ENCODE data around the gene SLC35E4.
"Not testable (repeated sequence)": the region's sequence is repeated elsewhere in the genome, so short reads cannot be mapped to it uniquely, and the experiment has no call there.

Gene SLC35E4

DNA sequence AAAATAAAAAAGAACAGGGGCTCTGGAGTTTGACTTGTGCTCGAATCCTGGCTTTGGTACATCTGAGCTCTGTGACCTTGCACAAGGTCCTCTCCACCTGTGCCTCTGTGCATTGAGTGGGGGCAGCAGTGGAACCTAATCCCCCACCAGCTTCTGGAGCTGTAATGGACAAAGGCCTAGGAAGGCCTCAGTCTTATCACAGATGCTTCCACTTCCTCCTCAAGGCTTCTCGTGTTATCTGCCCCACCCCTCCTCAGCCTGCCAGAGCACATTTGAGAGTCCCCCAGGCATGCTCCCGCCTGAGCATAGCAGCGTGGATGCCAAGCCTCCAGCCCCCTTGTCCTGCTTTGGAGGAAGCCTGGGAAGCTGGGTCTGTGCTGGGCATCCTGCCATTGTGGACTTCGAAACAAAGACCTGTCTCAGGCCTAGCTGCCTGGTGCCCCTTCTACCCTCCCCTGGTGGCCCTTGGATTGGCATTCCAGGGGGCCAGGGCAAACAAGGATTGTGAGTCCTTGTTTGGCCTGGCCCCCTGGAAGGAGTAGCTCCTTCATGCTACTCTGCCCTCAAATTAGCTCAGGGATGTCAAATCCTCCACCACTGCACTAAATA is 15.0 kb downstream of the SLC35E4 start:
- no peak for FAIRE-seq
- no peak for DNase-seq (ENCODE audit: insufficient read length, low spot score)

DNA sequence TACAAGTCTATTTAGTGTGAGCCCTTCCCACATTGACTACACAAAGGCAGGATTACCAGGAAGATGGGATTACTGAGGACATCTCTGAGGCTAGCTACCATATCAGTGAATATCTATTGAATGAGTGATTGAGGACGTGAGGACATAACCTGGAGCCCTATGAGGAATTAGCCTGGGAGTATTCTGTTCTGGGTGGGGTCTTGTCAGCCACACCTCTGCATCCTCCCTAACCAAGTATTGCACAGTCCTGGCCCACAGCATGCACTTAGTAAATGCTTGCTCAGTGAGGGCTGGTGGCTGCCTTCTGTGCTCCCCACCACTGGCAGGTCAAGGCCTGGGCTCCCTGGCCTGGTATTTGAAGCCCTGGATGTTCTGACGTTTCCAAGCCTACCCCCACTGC is 17.3 kb downstream of the SLC35E4 start:
- no peak for FAIRE-seq
- no peak for TF ChIP-seq POLR2A (IDR thresholded peaks at IDR 0.05; ENCODE audit: low read depth, low read length)
- no peak for DNase-seq (ENCODE audit: insufficient read length, low spot score)

More for the DNA sequence above, 15.0 kb downstream of the SLC35E4 start:
- no peak for TF ChIP-seq POLR2A (IDR thresholded peaks at IDR 0.05; ENCODE audit: low read depth, low read length)

DNA sequence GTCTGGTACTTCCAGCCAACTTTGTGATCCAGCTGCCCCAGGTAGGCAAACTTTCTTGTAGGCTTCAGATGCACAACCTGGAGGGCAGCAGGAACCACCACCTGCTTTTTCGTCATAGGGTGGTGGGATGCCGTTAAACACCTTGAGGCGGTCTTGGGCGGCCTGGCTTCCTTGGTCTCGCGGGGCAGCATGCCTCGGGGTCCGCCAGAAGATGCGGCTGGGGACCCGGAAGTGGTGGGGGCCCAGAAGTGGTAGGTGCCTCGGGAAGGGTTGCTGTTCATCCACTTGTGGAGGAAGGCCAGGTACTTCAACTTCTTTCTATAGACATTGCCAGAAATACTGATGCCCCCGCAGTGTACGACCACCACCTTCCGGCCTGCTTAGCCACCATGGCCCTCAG is 18.8 kb downstream of the SLC35E4 start:
- FAIRE-seq (no peak), DNase-seq (ENCODE audit: insufficient read length, low spot score) (no peak)
- no peak for TF ChIP-seq POLR2A (IDR thresholded peaks at IDR 0.05; ENCODE audit: low read depth, low read length)

DNA sequence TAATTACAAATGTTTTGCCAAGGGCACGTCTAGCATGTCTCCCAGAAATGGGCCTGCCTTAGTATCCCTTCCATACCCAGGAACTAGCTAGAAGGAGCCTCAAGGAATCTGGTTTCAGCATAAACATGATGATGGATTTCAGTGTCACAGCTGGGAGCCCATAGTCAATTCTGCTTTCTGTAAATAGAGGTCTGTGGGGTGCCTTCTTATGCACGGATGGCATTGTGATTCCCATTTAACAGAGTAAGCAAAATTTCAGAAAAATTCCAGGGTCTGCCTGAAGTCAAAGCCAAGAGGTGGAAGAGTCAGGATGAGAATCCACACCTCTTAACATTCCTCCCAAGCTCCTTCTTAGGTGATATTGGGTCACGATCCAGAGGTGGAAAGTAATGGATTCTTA is 20.0 kb downstream of the SLC35E4 start:
- TF ChIP-seq POLR2A (IDR thresholded peaks at IDR 0.05; ENCODE audit: low read depth, low read length), result no peak

DNA sequence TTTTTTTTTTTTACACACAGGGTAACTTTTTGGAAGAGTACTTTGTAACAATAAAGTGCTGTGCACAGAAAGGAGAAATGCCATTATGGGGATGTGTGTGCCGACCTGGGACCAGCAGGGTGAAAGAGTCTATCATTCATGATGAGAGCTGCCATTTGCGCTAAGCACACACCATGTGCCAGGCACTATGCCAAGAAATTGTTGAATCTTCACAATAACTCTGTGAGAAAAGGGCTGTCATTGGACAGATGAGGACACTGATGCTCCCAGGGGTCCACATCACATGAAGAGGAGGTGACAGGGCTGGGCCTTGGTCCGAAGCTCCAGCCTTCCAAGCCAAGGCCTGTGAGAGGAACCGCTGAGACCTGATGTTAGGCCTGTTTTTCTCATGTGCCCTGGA is 26.5 kb downstream of the SLC35E4 start:
- DNase-seq (ENCODE audit: insufficient read length, low spot score), result no peak
- FAIRE-seq, result no peak
- TF ChIP-seq POLR2A (IDR thresholded peaks at IDR 0.05; ENCODE audit: low read depth, low read length), result no peak

More for the DNA sequence above, 20.0 kb downstream of the SLC35E4 start:
- DNase-seq (ENCODE audit: insufficient read length, low spot score) (no peak), FAIRE-seq (no peak)

DNA sequence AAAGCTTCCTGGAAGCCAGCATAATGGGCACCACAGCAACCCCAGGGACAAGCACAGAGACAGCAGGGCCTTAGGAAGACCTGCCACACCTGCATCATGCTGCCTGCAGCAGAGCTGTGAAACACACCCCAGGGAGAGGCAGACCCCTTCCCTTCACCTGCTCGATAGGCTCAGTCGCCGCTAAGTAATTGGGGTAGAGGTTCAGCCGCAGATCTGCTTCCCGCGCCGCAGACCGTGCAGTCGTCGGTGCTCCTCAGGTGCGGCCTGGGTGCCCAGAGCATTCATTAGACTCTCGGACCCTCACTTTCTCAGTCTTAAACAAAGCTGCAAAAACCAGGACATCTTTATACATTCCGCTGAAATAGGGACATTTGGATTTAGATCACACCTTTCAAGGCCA is 29.2 kb downstream of the SLC35E4 start:
- DNase-seq (ENCODE audit: insufficient read length, low spot score) (no peak), FAIRE-seq (no peak)
- no peak for TF ChIP-seq POLR2A (IDR thresholded peaks at IDR 0.05; ENCODE audit: low read depth, low read length)

DNA sequence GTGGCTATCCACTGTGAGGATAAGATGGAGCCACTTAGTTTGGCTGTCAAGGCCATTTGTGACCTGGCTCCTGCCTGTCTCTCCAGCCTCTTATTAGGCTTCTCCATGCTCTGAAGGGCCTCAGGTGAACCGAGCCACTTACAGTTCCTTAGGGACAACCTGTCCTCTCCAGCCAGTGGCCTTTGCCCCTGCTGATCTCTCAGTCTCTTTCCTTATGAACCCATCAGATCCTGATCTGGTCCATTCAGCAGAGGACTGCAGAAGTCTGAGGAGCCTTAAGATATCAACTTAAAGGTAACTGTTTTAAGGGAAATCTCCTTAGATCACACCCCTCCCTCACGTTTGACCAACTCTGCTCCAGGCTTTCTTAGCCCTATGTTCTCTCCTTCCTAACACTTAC is 29.7 kb downstream of the SLC35E4 start:
- TF ChIP-seq POLR2A (IDR thresholded peaks at IDR 0.05; ENCODE audit: low read depth, low read length), result no peak
- DNase-seq (ENCODE audit: insufficient read length, low spot score) (no peak), FAIRE-seq (no peak)

DNA sequence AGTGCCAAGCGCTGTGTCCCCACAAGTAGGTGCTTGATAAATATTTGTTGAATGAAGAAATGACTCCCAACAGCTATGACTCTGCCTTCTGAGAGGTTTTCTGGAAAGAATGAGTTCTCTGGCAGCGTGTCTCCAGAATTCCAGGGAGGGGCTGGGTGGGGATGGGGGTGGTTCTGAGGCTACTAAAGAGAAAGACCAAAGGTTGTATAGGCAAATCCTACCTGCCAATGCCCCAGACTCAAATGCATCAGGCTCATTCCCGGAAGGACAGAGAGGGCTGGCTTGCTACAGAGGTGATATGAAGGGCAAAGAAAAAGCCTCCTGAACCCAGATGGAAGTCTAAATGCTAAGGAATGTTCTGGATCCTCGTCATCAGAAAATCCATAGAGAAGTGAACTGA is 30.2 kb downstream of the SLC35E4 start:
- no peak for TF ChIP-seq POLR2A (IDR thresholded peaks at IDR 0.05; ENCODE audit: low read depth, low read length)
- DNase-seq (ENCODE audit: insufficient read length, low spot score) (no peak), FAIRE-seq (no peak)

DNA sequence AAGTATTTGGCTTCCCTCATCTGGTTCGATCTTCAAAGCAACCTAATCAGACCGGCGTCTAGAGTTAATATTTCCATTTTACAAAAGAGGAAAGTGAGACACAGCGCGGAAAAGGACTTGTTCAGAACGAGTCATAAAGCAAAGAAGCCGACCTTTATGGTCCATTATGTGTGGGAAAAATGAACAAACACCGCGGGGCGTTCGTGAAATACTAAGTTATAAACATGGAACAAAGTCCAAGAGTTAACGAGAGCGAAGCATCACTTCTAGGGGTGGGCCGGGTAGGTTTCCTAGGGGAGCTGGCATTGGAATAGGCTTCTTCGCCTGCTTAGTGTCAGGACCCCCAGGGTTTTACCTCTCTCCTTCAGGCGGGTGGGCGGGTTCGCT is 31.5 kb downstream of the SLC35E4 start:
- DNase-seq (ENCODE audit: insufficient read length, low spot score) (no peak), FAIRE-seq (no peak)

DNA sequence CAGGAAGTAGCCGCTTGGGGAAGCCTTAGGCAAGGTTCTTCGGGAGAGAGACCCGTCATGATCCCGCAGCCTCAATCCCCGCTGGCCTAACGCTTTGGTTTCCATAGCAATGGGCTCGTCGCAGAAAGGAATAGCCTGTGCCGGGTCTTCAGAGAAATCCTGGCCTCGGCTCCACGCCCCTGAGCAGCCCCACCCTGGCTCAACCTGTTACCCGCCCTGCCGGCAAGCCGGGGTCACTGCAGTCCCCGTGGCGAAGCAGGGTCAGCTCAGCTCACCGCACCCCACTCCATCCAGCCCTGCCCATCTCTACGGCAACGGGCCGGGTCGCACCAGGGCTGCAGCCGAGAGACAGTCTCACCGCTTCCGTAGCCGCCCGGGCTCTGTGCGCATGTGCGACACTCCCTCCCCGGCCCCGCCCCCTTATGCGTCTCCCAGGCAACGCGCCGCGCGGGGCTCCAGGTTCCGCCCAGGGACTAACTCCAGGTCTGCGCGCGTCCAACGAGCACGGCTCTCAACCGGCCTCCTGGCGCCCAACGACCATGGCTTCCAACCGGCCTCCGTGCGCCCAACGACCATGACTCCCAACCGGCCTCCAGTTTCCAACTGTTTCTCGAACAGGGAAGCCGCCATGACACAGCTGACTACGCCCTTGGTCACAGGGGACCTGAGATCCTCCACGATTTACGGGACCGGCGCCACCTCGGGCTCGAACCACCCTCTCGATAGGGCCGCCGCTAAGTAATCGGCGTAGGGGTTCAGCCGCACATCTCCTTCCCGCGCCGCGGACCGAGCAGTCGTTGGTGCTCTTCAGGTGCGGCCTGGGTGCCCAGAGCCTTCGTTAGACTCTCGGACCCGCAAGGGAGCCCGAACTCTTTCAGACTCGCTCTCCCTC is 32.2 kb downstream of the SLC35E4 start, which contains the start of gene DUSP18:
DUSP18 (minus strand) TSS at position 382 of the 892 bp plus-strand sequence. CDS start 3,872 bp downstream, outside the sequence.
- DNase-seq (ENCODE audit: insufficient read length, low spot score) (peak; percentile 91), FAIRE-seq (peak; percentile 43)
- TF ChIP-seq POLR2A (IDR thresholded peaks at IDR 0.05; ENCODE audit: low read depth, low read length), result peak; percentile 59

More for the DNA sequence above, 31.5 kb downstream of the SLC35E4 start:
- no peak for TF ChIP-seq POLR2A (IDR thresholded peaks at IDR 0.05; ENCODE audit: low read depth, low read length)

DNA sequence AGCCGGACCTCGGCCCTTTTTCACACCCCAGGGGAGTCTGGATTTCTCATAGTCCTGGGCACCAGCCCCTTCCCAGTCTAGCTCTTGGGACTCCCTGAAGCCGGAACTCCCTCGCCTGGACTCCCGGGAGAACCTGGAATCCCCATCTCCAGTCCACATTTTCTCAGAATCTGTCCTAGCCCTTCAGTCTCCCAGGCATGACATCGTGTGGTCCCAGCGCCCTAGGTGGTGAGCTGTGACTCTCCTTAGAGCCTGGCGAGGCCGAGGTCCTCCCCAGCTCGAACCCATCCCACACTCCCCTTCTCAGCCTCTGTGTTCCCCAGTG is 32.8 kb downstream of the SLC35E4 start:
- DNase-seq (ENCODE audit: insufficient read length, low spot score), result no peak
- no peak for FAIRE-seq
- TF ChIP-seq POLR2A (IDR thresholded peaks at IDR 0.05; ENCODE audit: low read depth, low read length), result no peak

DNA sequence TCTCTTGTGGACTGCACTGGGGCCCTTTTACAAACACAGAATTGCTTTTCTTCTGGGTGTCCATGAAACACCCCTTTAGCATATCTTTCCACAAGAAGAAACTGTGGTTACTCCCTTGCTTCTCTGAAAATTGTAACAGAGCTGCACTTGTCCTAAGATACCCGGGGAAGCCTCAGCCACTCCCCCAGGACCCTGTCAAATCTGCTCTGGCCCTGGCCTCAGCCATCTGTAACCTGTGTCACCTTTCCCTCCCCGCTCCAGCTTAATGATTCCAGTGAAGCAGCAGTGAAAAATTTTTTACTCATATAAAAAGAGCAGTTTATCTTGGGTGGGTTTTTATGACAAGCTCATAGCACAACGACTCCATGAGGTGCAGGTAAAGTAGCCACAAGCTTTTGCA is 35.5 kb downstream of the SLC35E4 start:
- no peak for FAIRE-seq
- no peak for TF ChIP-seq POLR2A (IDR thresholded peaks at IDR 0.05; ENCODE audit: low read depth, low read length)
- DNase-seq (ENCODE audit: insufficient read length, low spot score), result no peak

DNA sequence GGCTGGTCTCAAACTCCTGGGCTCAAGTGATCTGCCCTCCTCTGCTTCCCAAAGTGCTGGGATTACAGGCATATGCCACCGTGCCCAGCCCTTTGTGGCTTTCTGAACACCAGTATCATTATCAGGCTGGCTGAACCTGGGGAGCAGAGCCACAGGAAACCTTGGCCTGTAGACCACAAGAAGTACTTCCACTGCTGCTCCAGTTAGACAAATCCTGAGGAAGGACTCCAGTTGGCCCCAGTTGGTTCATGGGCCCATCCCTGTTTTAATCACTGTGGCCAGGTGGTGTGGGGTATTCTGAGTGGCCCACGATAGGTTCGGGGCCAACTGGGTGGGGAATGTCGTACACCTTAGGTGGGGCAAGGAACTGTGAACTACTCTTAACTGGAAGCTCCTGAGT is 37.6 kb downstream of the SLC35E4 start:
- no peak for FAIRE-seq
- DNase-seq (ENCODE audit: insufficient read length, low spot score), result no peak
- no peak for TF ChIP-seq POLR2A (IDR thresholded peaks at IDR 0.05; ENCODE audit: low read depth, low read length)

DNA sequence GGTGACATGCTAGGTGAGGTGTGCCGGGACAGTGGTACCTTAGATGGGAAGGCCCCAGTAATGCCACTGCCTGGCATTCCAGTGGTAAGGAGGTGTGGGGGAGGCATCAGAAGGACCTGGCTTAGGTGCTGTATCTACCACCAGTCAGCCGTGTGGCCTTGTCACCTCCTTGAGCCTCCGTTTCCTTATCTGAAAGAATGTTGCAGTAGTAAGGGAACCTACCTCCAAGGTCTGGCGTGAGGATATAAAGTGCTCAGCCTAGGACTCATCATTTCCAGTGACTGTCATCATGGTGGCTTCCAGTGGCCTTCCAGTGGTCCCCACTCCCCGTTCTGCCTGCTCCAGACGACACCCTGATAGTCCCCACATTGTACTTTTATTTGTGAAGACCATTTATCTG is 38.9 kb downstream of the SLC35E4 start:
- no peak for TF ChIP-seq POLR2A (IDR thresholded peaks at IDR 0.05; ENCODE audit: low read depth, low read length)
- FAIRE-seq (no peak), DNase-seq (ENCODE audit: insufficient read length, low spot score) (no peak)

DNA sequence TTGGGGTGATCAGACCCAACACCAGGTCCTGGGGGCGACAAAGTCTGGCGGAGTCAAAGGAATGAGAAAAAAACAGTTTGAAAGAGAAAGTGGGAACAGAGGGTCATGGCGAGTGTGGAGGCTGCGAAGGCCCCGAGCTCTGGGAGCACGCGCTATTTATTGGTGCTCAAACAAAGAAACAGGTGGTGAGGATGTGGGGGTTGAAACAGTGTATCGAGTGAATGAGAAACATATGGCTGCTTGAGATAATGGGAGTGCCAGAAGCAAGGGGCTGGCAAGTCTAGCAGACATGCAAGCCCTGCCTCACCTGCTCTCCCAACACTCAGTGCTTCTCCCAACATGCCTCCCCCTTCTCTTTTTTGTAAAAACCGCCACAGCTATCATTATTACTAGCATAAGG is 39.9 kb downstream of the SLC35E4 start:
- DNase-seq (ENCODE audit: insufficient read length, low spot score) (no peak), FAIRE-seq (no peak)
- no peak for TF ChIP-seq POLR2A (IDR thresholded peaks at IDR 0.05; ENCODE audit: low read depth, low read length)

DNA sequence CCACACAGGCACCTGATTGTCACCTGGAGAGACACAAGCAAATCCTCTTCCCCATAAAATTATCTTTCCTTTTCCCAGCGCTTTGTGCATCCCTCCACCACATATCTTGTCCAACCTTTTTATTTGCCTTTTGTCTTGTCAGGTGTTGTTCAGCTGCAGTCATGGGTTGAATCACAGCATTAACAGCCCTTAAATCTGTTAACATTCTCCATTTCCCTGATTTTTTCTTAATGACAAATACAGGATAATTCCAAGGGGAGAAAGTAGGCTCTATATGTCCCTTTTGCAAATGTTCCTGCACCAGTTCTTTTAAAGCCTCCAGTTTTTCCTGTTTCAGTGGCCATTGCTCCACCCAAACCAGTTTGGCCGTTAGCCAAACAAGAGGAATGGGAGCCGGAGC is 41.0 kb downstream of the SLC35E4 start:
- FAIRE-seq; DNase-seq (ENCODE audit: insufficient read length, low spot score): not testable (repeated sequence)

DNA sequence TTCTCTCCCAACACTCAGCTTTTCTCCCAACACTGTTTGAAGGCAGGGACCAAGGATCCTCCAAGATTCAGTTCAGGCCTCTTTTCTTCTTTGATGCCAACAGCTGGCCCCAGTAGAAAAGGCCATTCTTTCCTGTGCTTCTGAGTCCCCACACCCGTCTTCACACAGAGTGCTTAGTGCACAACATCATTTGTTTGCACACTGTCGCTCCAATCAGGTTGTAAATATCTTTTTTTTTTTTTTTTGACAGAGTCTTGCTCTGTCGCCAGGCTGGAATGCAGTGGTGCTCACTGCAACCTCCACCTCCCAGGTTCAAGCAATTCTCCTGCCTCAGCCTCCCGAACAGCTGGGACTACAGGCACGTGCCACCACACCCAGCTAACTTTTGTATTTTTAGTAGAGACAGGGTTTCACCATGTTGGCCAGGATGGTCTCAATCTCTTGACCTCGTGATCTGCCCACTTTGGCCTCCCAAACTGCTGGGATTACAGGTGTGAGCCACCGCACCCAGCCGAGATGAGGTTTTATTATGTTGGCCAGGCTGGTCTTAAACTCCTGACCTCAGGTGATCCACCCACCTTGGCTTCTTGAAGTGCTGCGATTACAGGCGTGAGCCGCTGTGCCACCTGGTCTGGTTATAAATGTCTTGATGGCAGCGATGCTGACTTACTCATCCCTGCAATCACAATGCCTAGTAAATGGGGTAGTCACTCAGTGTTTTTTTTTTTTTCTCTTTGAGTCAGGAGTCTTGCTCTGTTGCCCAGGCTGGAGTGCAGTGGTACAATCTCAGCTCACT is 44.5 kb downstream of the SLC35E4 start:
- not testable (repeated sequence) for DNase-seq (ENCODE audit: insufficient read length, low spot score); FAIRE-seq
